GM19463 (cell line): ENCODE data around the gene LRRC55.

Source experiments
- ATAC-seq: cut with Tn5 transposase; IDR thresholded peaks from one replicate; pipeline ENCODE4 v1.9.1; 2021; ENCODE audit warnings: mild to moderate bottlenecking, moderate library complexity; ENCODE audit not compliant: unreplicated experiment

Gene LRRC55

DNA sequence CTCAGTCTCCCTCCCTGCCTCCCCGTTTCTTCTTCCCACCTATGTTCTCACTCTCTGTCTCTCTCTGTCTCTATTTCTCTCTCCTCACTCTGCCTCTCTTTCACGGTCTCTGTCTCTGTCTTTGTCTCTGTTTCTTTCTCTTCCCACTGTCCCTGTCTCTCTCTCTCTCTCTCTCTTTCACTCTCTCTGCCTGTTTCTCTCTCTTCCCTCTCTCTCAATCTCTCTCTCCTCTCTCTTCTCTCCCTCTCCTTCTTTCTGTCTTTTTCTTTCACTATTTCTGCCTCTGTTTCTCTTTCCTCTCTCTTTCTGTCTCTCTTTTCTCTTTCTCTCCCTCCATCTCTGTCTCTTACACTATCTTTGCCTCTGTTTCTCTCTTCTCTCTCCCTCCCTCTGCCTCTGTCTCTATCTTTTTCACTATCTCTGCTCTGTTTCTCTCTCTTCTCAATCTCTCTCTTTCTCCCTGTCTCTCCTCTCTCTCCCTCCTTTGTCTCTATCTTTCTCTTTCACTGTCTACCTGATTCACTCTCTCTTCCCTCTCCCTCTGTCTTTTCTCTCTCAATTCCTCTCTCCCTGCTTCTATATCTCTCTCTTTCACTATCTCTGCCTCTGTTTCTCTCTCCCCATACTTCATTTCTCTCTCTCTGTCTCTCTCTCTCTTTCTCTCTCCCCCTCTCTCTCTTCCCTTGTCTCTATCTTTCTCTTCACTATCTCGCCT is 49.9 kb downstream of the LRRC55 start:
- no peak for ATAC-seq

DNA sequence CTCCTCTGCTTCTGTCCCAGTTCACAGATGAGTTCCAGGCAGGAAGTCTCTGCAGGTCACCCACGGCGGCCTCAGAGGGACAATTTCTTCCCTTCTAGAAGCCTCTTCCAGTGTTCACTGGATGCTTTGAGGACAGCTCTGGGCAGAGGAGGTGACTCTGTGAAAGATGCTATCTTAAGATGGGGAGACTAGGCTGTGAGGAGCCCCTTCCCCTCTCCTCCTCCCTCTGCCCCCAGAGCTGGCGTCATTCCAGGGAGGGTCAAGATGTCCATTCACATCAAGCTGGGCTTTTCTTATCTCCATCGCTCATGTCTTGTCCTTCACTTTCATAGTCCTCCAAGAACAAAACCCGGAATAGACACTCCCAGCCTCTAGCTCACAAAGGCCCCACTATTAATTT is 51.9 kb downstream of the LRRC55 start:
- no peak for ATAC-seq

DNA sequence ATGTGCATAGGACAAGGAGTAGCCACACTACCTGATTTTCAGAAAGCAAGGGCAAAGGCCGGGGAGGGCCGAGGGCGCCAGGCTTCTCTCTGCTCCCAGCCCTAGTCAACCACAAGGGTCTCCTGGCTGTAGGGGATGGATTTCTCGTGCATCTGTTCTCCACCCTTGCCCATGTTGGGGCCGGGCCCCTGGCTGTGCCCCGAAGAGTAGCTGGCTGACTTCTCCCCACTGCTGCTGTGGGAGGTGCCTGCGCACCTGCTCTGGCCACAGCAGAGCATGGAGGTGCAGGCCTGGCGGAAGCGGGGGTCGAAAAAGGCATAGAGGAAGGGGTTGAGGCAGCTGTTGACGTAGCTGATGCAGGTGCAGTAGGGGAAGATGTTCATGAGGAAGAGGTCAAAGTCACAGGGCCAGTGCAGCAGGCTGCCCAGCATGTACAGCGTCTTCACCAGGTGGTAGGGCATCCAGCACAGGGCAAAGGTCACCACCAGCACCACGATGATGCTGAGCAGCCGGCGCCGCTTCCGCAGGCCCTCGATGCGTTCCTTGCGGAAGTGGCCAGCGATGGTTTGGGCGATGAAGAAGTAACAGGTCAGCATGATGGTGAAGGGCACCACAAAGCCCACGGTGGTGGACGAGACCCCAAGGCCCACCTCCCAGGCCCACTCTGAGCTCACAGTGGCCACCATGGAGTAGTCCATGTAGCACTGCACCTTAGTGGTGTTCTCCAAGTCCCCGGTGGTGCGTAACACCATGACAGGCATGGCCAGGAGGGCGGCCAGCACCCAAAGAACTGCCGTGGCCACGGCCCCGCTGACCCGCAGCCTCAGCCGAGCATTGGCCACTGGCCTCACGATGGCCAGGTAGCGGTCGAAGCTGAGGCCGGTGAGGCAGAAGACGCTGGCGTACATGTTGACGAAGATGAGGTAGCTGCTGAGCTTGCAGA is 54.3 kb downstream of the LRRC55 start:
- ATAC-seq = no peak

DNA sequence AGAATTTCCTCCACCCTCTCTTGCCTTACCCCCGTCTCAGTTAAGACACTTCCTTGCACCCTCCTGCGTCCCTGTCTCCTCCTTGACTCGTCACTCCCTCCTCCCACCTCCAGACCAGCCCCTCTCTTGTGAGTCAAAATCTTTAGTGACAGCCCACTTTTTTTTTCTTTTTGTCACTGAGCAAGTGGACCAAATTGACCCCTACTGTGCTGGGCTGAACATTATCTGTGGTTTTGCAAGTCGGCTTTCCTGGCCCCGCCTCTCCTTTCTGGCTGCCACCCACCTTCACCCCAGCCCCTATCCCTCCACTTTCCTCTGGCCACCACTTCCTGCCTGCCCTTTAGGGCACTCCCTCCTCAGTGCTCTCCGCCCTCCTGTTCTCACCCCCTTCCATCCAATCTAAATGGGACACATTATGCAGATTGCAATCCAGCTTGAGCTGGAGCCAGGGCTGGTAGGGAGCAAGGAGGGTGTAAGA is 55.5 kb downstream of the LRRC55 start, which contains the start of gene APLNR:
TSS of gene APLNR (minus strand) at position 47 of the 478 bp plus-strand sequence. CDS start 246 bp downstream, outside the sequence.
- no peak for ATAC-seq

DNA sequence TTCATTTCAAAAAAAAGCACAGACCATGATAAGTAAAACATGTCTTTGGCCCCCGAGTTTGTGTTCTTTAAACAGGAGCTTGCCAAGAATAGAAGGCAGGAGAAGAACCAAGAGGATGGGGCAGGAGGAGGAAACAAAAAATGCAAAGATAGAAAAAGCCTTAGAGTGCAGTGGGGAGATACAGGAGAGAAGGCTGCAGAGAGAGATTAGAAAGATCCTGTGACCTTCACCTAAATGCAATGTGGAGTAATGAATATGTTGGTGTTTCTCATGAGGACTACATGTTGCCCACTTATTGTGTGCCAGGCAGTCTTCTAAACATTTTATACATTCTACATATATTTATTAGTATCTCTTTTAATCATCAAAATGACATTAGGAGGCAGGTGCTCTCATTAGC is 57.6 kb downstream of the LRRC55 start:
- no peak for ATAC-seq

DNA sequence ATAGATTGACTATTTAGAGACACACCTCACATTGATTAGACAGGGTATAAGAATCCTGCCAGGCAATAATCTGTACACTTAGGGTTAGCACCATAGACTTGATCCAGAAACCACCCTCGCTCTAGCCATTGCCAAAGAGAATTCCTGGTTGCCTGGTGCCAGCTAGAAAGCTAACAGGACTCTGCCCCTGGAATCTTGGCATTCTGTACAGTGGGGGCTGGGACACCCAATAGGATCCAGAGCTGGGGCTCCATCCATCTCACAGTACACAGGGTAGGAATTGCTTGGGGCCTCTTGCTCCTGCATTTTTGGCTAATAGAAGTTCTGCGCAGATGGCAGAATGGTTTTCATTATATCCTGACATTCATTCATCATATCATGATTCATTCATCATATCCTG is 58.3 kb downstream of the LRRC55 start:
- no peak for ATAC-seq

DNA sequence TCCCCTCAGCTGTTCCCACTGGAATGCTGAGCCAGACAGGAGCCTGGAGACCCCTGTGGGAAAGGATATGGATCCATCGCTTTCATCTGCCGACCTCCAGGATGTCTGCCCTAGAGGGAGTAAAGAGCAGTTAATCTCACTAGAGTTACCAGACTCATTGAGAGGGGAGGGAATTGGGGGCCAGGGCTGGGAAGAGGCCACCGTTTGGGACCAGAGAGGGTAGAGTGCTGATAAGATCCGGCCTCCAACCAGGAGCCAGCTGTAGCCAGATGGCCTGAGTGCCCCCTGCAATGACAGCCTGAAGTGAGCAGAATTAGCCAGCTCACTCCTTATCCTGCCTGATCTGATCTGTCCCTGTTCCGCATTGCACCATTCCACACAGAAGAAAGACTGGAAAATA is 59.0 kb downstream of the LRRC55 start:
- ATAC-seq = no peak
